Measurements from ENCODE around the gene C19orf12.

DNA sequence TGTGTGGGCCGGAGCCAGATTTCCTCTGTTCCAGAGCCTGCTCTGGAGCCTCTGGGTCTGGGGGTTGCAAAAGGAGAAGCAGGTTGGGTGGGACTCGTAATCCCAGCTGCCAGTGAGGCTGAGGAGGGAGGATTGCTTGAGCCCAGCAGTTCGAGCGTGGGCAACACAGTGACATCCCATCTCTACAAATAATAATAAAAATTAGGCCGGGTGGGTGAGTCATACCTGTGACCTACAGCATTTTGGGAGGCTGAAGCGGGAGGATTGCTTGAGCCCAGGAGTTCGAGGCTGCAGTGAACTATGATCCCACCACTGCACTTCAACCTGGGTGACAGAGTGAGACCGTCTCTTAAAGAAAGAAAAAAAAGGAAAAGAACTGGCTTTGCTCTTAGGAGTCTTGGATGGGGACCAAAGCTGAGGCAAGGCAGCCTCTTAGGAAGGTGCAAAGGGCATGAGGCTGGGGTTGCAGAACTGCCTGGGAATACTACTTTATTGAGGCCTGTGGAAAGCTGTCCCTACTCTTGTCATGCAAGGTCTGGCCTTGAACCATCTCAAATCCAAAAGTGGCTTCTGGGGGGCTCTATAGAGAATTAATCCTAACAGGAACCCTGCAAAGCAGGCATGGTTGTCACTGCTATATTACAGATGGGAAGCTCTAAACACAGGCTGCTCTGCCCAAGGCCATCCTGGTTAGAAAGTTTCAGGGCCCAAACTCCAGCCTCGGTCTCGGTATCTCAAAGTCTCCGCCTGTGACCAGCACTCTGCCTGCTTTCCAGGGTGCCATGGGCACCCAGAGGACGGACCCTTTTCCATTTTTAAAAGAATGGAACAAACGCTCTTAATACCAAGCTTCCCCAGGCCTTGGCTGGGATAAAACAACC lies 880 bp upstream of the C19orf12 start:
- TF ChIP-seq CTCF (IDR thresholded peaks at IDR 0.05; ENCODE audit: borderline replicate concordance, extremely low read depth, low read length, poor library complexity, severe bottlenecking) (no peak), EZH2 (IDR thresholded peaks at IDR 0.05; ENCODE audit: borderline replicate concordance, low read depth, low read length, severe bottlenecking) (no peak)

Measured in DND-41 (cell line).